Measurements from ENCODE around the gene IKBKE. TPM values are rescaled to one million over a fixed set of nuclear protein-coding genes. Genes with fewer than 3 reads are reported as not detected.

IKBKE gene
- total RNA-seq, 1 donor from 2014 or later, result 7.6 TPM

DNA sequence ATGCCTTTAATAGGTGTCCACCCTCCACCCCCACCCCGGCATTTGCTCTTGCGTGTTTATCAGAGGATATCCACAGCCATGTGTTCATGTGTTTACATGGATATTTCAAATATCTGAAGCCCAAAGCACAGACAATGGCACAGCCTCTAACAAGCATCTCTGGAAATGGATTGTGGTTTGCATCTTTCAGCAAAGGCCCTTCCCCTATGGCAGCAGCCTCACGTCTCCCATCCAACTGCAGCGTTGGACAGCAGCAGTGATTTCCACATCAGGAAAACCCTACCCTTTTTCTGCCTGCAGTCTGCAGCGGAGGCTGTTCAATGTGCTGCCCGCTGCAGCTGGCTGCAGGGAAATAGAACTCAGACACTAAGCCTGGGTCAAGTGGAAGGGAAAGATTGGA is 38.7 kb downstream of the IKBKE start:
- H3K27me3 Mint-ChIP-seq (ENCODE audit: low read depth), result peaks cover 81% of the 10 kb centered on the region
- H3K4me1 Mint-ChIP-seq, result peaks cover 20% of the 10 kb centered on the region
- no peaks in the 10 kb centered on the region for H3K36me3 Mint-ChIP-seq (ENCODE audit: low read depth)
- peak overlapping the region; percentile 54 for H3K4me3 Mint-ChIP-seq
- TF ChIP-seq, protein P1, sequence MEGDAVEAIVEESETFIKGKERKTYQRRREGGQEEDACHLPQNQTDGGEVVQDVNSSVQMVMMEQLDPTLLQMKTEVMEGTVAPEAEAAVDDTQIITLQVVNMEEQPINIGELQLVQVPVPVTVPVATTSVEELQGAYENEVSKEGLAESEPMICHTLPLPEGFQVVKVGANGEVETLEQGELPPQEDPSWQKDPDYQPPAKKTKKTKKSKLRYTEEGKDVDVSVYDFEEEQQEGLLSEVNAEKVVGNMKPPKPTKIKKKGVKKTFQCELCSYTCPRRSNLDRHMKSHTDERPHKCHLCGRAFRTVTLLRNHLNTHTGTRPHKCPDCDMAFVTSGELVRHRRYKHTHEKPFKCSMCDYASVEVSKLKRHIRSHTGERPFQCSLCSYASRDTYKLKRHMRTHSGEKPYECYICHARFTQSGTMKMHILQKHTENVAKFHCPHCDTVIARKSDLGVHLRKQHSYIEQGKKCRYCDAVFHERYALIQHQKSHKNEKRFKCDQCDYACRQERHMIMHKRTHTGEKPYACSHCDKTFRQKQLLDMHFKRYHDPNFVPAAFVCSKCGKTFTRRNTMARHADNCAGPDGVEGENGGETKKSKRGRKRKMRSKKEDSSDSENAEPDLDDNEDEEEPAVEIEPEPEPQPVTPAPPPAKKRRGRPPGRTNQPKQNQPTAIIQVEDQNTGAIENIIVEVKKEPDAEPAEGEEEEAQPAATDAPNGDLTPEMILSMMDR (conservative IDR thresholded peaks at IDR 0.05), result no peak
- no peak overlapping the region for H3K27ac Mint-ChIP-seq (ENCODE audit: unreplicated experiment)
- no peak for DNase-seq (ENCODE audit: low read depth, low spot score)
- no peaks in the 10 kb centered on the region for H3K9me3 Mint-ChIP-seq

- H3K9me3 Mint-ChIP-seq, result no peaks in the 10 kb centered on the region
- peaks cover 74% of the 10 kb centered on the region for H3K27me3 Mint-ChIP-seq (ENCODE audit: low read depth)
- TF ChIP-seq, protein P1 (conservative IDR thresholded peaks at IDR 0.05), result no peak
- no peak overlapping the region for H3K27ac Mint-ChIP-seq (ENCODE audit: unreplicated experiment)
- peaks cover 16% of the 10 kb centered on the region for H3K4me1 Mint-ChIP-seq
- no peak overlapping the region for H3K4me3 Mint-ChIP-seq
- DNase-seq (ENCODE audit: low read depth, low spot score), result no peak
- no peaks in the 10 kb centered on the region for H3K36me3 Mint-ChIP-seq (ENCODE audit: low read depth)
Measured at GRCh38 chr1:206509612-206510257, 39.5 kb downstream of the IKBKE start.

- DNase-seq (ENCODE audit: low read depth, low spot score), result no peak
- Mint-ChIP-seq H3K27me3 (ENCODE audit: low read depth) (peaks cover 67% of the 10 kb centered on the region), H3K27ac (ENCODE audit: unreplicated experiment) (no peak overlapping the region), H3K9me3 (no peaks in the 10 kb centered on the region), H3K4me1 (peaks cover 16% of the 10 kb centered on the region), H3K36me3 (ENCODE audit: low read depth) (no peaks in the 10 kb centered on the region), H3K4me3 (no peak overlapping the region)
- TF ChIP-seq, protein P1 (conservative IDR thresholded peaks at IDR 0.05), result no peak
Measured at GRCh38 chr1:206510371-206510770, 40.1 kb downstream of the IKBKE start.

DNA sequence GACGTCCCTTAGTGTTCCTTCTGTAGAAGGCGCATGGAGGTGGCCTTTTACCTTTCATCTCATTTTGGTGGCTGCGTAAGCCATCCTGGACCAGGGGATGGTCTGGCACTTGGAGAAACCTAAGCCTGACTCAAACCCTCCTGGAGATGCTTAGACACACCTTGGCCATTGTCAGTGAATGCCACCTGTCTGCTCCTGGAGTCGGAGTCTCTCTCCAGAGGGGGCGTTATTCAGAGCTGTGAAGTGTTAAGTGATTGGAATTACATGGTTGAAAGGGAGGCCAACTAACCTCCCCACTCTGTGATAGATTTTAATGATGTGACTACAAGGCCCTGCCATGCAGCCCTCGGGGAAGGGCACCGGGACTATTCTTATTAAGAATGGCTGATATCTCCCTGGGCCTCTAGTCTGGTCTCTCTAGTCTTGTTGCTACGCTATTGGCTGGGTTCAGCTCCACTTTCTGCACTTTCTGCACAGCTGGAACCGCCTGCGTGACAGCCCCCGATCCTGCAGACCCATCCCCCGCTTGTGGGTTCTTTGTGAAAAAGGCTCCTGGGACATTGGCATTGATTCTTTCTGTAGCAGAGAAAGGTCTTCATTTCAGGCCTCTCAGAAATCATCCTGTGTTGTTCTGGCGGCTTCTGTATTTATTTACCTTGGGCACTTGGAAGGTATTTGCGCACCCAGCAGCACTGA is 41.2 kb downstream of the IKBKE start:
- H3K27ac Mint-ChIP-seq (ENCODE audit: unreplicated experiment), result no peak overlapping the region
- peak overlapping the region; percentile 2 for H3K4me3 Mint-ChIP-seq
- no peaks in the 10 kb centered on the region for H3K9me3 Mint-ChIP-seq
- TF ChIP-seq, protein P1 (conservative IDR thresholded peaks at IDR 0.05), result no peak
- H3K4me1 Mint-ChIP-seq, result peaks cover 16% of the 10 kb centered on the region
- DNase-seq (ENCODE audit: low read depth, low spot score), result no peak
- H3K27me3 Mint-ChIP-seq (ENCODE audit: low read depth), result peaks cover 56% of the 10 kb centered on the region
- no peaks in the 10 kb centered on the region for H3K36me3 Mint-ChIP-seq (ENCODE audit: low read depth)

DNA sequence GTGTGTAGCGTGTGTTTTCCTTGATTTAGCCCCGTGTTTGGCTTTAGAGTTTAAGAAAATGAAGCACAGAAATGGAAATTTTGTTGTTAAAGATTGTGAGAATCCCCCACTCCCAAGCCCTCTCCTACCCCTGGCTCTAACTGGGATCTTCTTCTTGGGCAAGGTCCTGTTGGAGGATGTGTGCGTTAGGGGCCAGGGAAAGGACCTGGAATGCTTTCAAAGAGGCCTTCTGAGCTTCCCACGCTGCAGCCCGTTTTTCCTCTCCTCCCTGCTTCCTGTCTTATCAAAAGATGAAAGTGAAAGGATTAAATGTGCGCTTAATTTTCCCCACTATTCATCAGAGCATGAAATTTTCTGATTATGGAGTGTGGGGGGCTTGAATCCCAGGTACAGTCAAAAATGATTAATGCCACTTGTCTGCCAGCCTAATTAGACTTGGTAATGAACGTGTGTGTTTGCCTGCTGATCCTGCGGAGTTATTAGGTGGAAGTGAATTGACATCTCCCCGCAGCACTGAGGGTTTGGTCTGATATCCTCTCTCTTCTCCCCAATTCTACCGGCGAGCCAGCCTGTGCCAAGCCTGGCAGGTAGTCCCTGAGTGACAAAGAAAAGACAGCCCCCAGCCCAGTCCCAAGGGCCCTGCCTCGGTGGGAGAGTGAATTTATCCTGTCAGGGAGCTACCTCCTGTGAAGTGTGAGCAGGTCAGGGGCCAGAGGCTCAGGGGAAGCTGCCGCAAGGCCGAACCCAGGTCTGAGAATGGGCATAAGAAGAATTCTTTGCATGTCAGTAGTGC is 42.0 kb downstream of the IKBKE start:
- Mint-ChIP-seq H3K27me3 (ENCODE audit: low read depth) (peaks cover 48% of the 10 kb centered on the region), H3K4me3 (peak overlapping the region; percentile 2), H3K27ac (ENCODE audit: unreplicated experiment) (no peak overlapping the region), H3K36me3 (ENCODE audit: low read depth) (no peaks in the 10 kb centered on the region), H3K4me1 (peaks cover 16% of the 10 kb centered on the region), H3K9me3 (no peaks in the 10 kb centered on the region)
- no peak for DNase-seq (ENCODE audit: low read depth, low spot score)
- TF ChIP-seq, protein P1 (conservative IDR thresholded peaks at IDR 0.05), result no peak
